WTC11 (cell line): ENCODE results near the gene ARAP3. TPM values are rescaled to one million over a fixed set of nuclear protein-coding genes. Genes with fewer than 3 reads are reported as not detected.

Experiments
- AFF4 ChIP-seq: sonication (generic); formaldehyde crosslinking; IDR thresholded peaks from 2 replicates; pipeline ENCODE4 v1.8.1; 2023; ENCODE audit warnings: mild to moderate bottlenecking, missing genetic modification reagents, borderline replicate concordance
- CBFB ChIP-seq: sonication (generic); formaldehyde crosslinking; IDR thresholded peaks from 2 replicates; pipeline ENCODE4 v1.8.1; 2022; ENCODE audit warnings: mild to moderate bottlenecking, low read depth, missing genetic modification reagents
- CREM ChIP-seq: sonication (generic); formaldehyde crosslinking; IDR thresholded peaks from 2 replicates; pipeline ENCODE4 v1.8.1; 2022; ENCODE audit warnings: mild to moderate bottlenecking, missing genetic modification reagents, moderate library complexity
- E2F5 ChIP-seq: sonication (generic); formaldehyde crosslinking; IDR thresholded peaks from 2 replicates; pipeline ENCODE4 v1.8.1; 2022; ENCODE audit warnings: mild to moderate bottlenecking, moderate library complexity, missing genetic modification reagents
- ELF4 ChIP-seq: sonication (generic); formaldehyde crosslinking; IDR thresholded peaks from 2 replicates; pipeline ENCODE4 v1.8.1; 2022; ENCODE audit warnings: low read depth, mild to moderate bottlenecking, moderate library complexity, missing genetic modification reagents
- EMX1 ChIP-seq: fragments of 250-450 bp; sonication (Bioruptor Pico); IDR thresholded peaks from 2 replicates; pipeline ENCODE4 v1.8.0; 2021; ENCODE audit warnings: mild to moderate bottlenecking
- ERG ChIP-seq: fragments of 250-450 bp; sonication (Bioruptor Pico); IDR thresholded peaks from 2 replicates; pipeline ENCODE4 v1.8.0; 2021; ENCODE audit warnings: mild to moderate bottlenecking
- ETV6 ChIP-seq: sonication (generic); formaldehyde crosslinking; IDR thresholded peaks from 2 replicates; pipeline ENCODE4 v1.8.1; 2022; ENCODE audit warnings: mild to moderate bottlenecking, missing genetic modification reagents
- FOXK1 ChIP-seq: sonication (generic); formaldehyde crosslinking; IDR thresholded peaks from 2 replicates; pipeline ENCODE4 v1.8.0; 2022; ENCODE audit warnings: mild to moderate bottlenecking, moderate library complexity, missing genetic modification reagents
- GABPB1 ChIP-seq: sonication (generic); formaldehyde crosslinking; IDR thresholded peaks from 2 replicates; pipeline ENCODE4 v1.8.1; 2023; ENCODE audit warnings: mild to moderate bottlenecking, missing genetic modification reagents
- GRHL2 ChIP-seq: fragments of 250-450 bp; sonication (Bioruptor Pico); IDR thresholded peaks from 2 replicates; pipeline ENCODE4 v1.8.0; 2022; ENCODE audit warnings: mild to moderate bottlenecking, moderate library complexity; ENCODE audit not compliant: insufficient replicate concordance, severe bottlenecking
- HMGXB4 ChIP-seq: sonication (generic); formaldehyde crosslinking; IDR thresholded peaks from 2 replicates; pipeline ENCODE4 v1.8.1; 2023; ENCODE audit warnings: mild to moderate bottlenecking, moderate library complexity, missing genetic modification reagents
- IRF2 ChIP-seq: sonication (generic); formaldehyde crosslinking; IDR thresholded peaks from 2 replicates; pipeline ENCODE4 v1.8.0; 2022; ENCODE audit warnings: low read depth, missing genetic modification reagents, borderline replicate concordance
- MAX ChIP-seq: sonication (generic); formaldehyde crosslinking; IDR thresholded peaks from 2 replicates; pipeline ENCODE4 v1.8.0; 2022; ENCODE audit warnings: mild to moderate bottlenecking, missing genetic modification reagents
- NFATC4 ChIP-seq: fragments of 250-450 bp; sonication (Bioruptor Pico); IDR thresholded peaks from 2 replicates; pipeline ENCODE4 v1.9.0; 2021; ENCODE audit warnings: mild to moderate bottlenecking
- NR2C2 ChIP-seq: sonication (generic); formaldehyde crosslinking; IDR thresholded peaks from 2 replicates; pipeline ENCODE4 v1.8.0; 2022; ENCODE audit warnings: mild to moderate bottlenecking, missing genetic modification reagents
- NR3C1 ChIP-seq: sonication (generic); formaldehyde crosslinking; conservative IDR thresholded peaks from 2 replicates; pipeline ENCODE4 v1.8.1; 2023; ENCODE audit warnings: low read depth, mild to moderate bottlenecking, missing genetic modification reagents
- RORB ChIP-seq: fragments of 250-450 bp; sonication (Bioruptor Pico); IDR thresholded peaks from 2 replicates; pipeline ENCODE4 v1.9.0; 2021; ENCODE audit warnings: mild to moderate bottlenecking
- SP1 ChIP-seq: sonication (generic); formaldehyde crosslinking; conservative IDR thresholded peaks from 2 replicates; pipeline ENCODE4 v1.8.1; 2022; ENCODE audit warnings: missing genetic modification reagents
- TEAD4 ChIP-seq: sonication (generic); formaldehyde crosslinking; IDR thresholded peaks from 2 replicates; pipeline ENCODE4 v1.8.0; 2022; ENCODE audit warnings: mild to moderate bottlenecking, missing genetic modification reagents
- TP53 ChIP-seq: sonication (generic); formaldehyde crosslinking; IDR thresholded peaks from 2 replicates; pipeline ENCODE4 v1.8.1; 2023; ENCODE audit warnings: mild to moderate bottlenecking, missing genetic modification reagents
- ZNF121 ChIP-seq: sonication (generic); formaldehyde crosslinking; IDR thresholded peaks from 2 replicates; pipeline ENCODE4 v1.8.0; 2023; ENCODE audit warnings: missing genetic modification reagents
- ZNF138 ChIP-seq: sonication (generic); formaldehyde crosslinking; conservative IDR thresholded peaks from 2 replicates; pipeline ENCODE4 v1.8.1; 2022; ENCODE audit warnings: mild to moderate bottlenecking, moderate library complexity, missing genetic modification reagents
- ZNF416 ChIP-seq: fragments of 250-450 bp; sonication (Bioruptor Pico); IDR thresholded peaks from 2 replicates; pipeline ENCODE4 v1.9.0; 2021; ENCODE audit warnings: mild to moderate bottlenecking, inconsistent platforms
- total RNA-seq: library from RNA; stranded (reverse); gene quantifications from 3 replicates; pipeline ENCODE4 v1.2.3, GENCODE V29; 2021
- TF ChIP-seq, protein P1 (sequence below): fragments of 250-450 bp; sonication (Bioruptor Pico); IDR thresholded peaks from 2 replicates; pipeline ENCODE4 v1.9.0; 2021; ENCODE audit warnings: mild to moderate bottlenecking
- TF ChIP-seq, protein P2 (sequence below): sonication (generic); formaldehyde crosslinking; IDR thresholded peaks from 2 replicates; pipeline ENCODE4 v1.8.1; 2023; ENCODE audit warnings: mild to moderate bottlenecking, missing genetic modification reagents
- TF ChIP-seq, protein P3 (sequence below): sonication (generic); formaldehyde crosslinking; IDR thresholded peaks from 2 replicates; pipeline ENCODE4 v1.8.1; 2022; ENCODE audit warnings: missing genetic modification reagents, borderline replicate concordance
- TF ChIP-seq, protein P4 (sequence below): sonication (generic); formaldehyde crosslinking; IDR thresholded peaks from 2 replicates; pipeline ENCODE4 v1.8.0; 2022; ENCODE audit warnings: mild to moderate bottlenecking, missing genetic modification reagents

The ARAP3 gene
- total RNA-seq, 1 experiment from 2014 or later, result 60.4 TPM

- TF ChIP-seq GRHL2 (CRISPR knock-in tag) (no peak), ZNF138 (CRISPR knock-in tag) (no peak), TP53 (0 out of 2 replicates have a peak, but pooled peaks have one; percentile 49), E2F5 (CRISPR knock-in tag) (no peak), MAX (CRISPR knock-in tag) (peak; percentile 66; the same call in 1 of the 2 replicates), HMGXB4 (CRISPR knock-in tag) (no peak), ERG (CRISPR knock-in tag) (no peak), TEAD4 (no peak), AFF4 (CRISPR knock-in tag) (no peak), SP1 (CRISPR knock-in tag) (peak; percentile 51; the same call in 1 of the 2 replicates), IRF2 (CRISPR knock-in tag) (no peak), ELF4 (CRISPR knock-in tag) (no peak), FOXK1 (CRISPR knock-in tag) (peak; percentile 68), NR2C2 (no peak), NFATC4 (CRISPR knock-in tag) (no peak), NR3C1 (CRISPR knock-in tag) (0 out of 2 replicates have a peak, but pooled peaks have one; percentile 52), RORB (CRISPR knock-in tag) (no peak), GABPB1 (no peak), ZNF416 (CRISPR knock-in tag) (no peak), CBFB (CRISPR knock-in tag) (peak; percentile 9; the same call in 1 of the 2 replicates), CREM (CRISPR knock-in tag) (no peak), ZNF121 (CRISPR knock-in tag) (0 out of 2 replicates have a peak, but pooled peaks have one; percentile 2), ETV6 (CRISPR knock-in tag) (peak; percentile 87; the same call in 1 of the 2 replicates), EMX1 (CRISPR knock-in tag) (no peak)
- TF ChIP-seq, protein P1, sequence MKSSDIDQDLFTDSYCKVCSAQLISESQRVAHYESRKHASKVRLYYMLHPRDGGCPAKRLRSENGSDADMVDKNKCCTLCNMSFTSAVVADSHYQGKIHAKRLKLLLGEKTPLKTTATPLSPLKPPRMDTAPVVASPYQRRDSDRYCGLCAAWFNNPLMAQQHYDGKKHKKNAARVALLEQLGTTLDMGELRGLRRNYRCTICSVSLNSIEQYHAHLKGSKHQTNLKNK, result no peak
- TF ChIP-seq, protein P2, sequence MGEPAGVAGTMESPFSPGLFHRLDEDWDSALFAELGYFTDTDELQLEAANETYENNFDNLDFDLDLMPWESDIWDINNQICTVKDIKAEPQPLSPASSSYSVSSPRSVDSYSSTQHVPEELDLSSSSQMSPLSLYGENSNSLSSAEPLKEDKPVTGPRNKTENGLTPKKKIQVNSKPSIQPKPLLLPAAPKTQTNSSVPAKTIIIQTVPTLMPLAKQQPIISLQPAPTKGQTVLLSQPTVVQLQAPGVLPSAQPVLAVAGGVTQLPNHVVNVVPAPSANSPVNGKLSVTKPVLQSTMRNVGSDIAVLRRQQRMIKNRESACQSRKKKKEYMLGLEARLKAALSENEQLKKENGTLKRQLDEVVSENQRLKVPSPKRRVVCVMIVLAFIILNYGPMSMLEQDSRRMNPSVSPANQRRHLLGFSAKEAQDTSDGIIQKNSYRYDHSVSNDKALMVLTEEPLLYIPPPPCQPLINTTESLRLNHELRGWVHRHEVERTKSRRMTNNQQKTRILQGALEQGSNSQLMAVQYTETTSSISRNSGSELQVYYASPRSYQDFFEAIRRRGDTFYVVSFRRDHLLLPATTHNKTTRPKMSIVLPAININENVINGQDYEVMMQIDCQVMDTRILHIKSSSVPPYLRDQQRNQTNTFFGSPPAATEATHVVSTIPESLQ, result no peak
- TF ChIP-seq, protein P3, sequence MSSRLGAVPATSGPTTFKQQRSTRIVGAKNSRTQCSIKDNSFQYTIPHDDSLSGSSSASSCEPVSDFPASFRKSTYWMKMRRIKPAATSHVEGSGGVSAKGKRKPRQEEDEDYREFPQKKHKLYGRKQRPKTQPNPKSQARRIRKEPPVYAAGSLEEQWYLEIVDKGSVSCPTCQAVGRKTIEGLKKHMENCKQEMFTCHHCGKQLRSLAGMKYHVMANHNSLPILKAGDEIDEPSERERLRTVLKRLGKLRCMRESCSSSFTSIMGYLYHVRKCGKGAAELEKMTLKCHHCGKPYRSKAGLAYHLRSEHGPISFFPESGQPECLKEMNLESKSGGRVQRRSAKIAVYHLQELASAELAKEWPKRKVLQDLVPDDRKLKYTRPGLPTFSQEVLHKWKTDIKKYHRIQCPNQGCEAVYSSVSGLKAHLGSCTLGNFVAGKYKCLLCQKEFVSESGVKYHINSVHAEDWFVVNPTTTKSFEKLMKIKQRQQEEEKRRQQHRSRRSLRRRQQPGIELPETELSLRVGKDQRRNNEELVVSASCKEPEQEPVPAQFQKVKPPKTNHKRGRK (CRISPR knock-in tag), result no peak
- TF ChIP-seq, protein P4, sequence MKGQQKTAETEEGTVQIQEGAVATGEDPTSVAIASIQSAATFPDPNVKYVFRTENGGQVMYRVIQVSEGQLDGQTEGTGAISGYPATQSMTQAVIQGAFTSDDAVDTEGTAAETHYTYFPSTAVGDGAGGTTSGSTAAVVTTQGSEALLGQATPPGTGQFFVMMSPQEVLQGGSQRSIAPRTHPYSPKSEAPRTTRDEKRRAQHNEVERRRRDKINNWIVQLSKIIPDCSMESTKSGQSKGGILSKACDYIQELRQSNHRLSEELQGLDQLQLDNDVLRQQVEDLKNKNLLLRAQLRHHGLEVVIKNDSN (CRISPR knock-in tag), result no peak
These were observed 1.3 kb downstream of the ARAP3 start (continued) for GRCh38 chr5:141680751-141681201.
